IMR-90 (cell line): ENCODE results near the gene AGO1.

Experiments
- POLR2A ChIP-seq: IDR thresholded peaks from 2 replicates; pipeline ENCODE4 v1.6.1; 2012; ENCODE audit warnings: mild to moderate bottlenecking, low read depth, low read length
- RAD21 ChIP-seq: IDR thresholded peaks from 2 replicates; pipeline ENCODE4 v1.6.1; 2012; ENCODE audit warnings: low read length, improper control_type of control experiment
- RCOR1 ChIP-seq: IDR thresholded peaks from 2 replicates; pipeline ENCODE4 v1.6.1; 2012; ENCODE audit warnings: mild to moderate bottlenecking, low read length, improper control_type of control experiment; ENCODE audit not compliant: insufficient replicate concordance
- TF ChIP-seq, protein P1 (sequence below): conservative IDR thresholded peaks from 2 replicates; pipeline ENCODE4 v1.5.1; 2012; ENCODE audit warnings: mild to moderate bottlenecking, low read depth, low read length, improper control_type of control experiment
- TF ChIP-seq, protein P2 (sequence below): fragments of 150-350 bp; IDR thresholded peaks from 2 replicates; pipeline ENCODE4 v1.6.1; 2016; ENCODE audit warnings: low read depth, mild to moderate bottlenecking, low read length, moderate library complexity, borderline replicate concordance
- TF ChIP-seq, protein P3 (sequence below): fragments of 150-350 bp; IDR thresholded peaks from 2 replicates; pipeline ENCODE4 v1.6.1; 2017; ENCODE audit warnings: mild to moderate bottlenecking, antibody characterized with exemption, low read length, low read depth

DNA sequence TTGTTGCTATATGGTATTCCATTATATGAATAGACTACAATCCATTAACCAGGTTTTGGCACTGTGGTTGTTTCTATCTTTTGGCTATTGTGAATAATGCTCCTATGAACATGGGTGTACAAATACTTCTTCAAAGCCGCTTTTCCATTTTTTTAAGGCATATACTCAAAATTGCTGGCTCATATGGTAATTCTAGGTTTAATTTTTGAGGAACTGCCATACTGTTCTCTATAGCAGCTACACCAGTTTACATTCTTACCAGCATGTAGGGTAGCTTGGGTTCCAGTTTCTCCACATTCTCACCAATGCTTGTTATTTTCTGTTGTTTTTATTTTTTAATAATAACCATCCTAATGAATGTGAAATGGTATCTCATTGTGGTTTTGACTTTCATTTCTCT, 19.9 kb upstream of the AGO1 start:
- no peak for TF ChIP-seq RAD21
- TF ChIP-seq, protein P1, sequence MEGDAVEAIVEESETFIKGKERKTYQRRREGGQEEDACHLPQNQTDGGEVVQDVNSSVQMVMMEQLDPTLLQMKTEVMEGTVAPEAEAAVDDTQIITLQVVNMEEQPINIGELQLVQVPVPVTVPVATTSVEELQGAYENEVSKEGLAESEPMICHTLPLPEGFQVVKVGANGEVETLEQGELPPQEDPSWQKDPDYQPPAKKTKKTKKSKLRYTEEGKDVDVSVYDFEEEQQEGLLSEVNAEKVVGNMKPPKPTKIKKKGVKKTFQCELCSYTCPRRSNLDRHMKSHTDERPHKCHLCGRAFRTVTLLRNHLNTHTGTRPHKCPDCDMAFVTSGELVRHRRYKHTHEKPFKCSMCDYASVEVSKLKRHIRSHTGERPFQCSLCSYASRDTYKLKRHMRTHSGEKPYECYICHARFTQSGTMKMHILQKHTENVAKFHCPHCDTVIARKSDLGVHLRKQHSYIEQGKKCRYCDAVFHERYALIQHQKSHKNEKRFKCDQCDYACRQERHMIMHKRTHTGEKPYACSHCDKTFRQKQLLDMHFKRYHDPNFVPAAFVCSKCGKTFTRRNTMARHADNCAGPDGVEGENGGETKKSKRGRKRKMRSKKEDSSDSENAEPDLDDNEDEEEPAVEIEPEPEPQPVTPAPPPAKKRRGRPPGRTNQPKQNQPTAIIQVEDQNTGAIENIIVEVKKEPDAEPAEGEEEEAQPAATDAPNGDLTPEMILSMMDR: no peak
- no peak for TF ChIP-seq RCOR1
- TF ChIP-seq POLR2A: no peak
- TF ChIP-seq, protein P2, sequence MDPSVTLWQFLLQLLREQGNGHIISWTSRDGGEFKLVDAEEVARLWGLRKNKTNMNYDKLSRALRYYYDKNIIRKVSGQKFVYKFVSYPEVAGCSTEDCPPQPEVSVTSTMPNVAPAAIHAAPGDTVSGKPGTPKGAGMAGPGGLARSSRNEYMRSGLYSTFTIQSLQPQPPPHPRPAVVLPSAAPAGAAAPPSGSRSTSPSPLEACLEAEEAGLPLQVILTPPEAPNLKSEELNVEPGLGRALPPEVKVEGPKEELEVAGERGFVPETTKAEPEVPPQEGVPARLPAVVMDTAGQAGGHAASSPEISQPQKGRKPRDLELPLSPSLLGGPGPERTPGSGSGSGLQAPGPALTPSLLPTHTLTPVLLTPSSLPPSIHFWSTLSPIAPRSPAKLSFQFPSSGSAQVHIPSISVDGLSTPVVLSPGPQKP: no peak
- TF ChIP-seq, protein P3, sequence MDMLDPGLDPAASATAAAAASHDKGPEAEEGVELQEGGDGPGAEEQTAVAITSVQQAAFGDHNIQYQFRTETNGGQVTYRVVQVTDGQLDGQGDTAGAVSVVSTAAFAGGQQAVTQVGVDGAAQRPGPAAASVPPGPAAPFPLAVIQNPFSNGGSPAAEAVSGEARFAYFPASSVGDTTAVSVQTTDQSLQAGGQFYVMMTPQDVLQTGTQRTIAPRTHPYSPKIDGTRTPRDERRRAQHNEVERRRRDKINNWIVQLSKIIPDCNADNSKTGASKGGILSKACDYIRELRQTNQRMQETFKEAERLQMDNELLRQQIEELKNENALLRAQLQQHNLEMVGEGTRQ: no peak
